ENCODE results near the gene FAT1.
"Not testable (repeated sequence)": the region's sequence is repeated elsewhere in the genome, so short reads cannot be mapped to it uniquely, and the experiment has no call there.

The FAT1 gene

GRCh38 chr4:186758929-186759682 lies 35.5 kb upstream of the FAT1 start:
- DNase-seq (ENCODE audit: extremely low read depth, low read depth) = no peak
- no peak for TF ChIP-seq CTCF (IDR thresholded peaks at IDR 0.05; ENCODE audit: low read depth, low read length)

GRCh38 chr4:186757696-186758355 lies 34.2 kb upstream of the FAT1 start:
- no peak for DNase-seq (ENCODE audit: extremely low read depth, low read depth)
- TF ChIP-seq CTCF (IDR thresholded peaks at IDR 0.05; ENCODE audit: low read depth, low read length) = no peak

- DNase-seq (ENCODE audit: extremely low read depth, low read depth) = not testable (repeated sequence)
Measured at GRCh38 chr4:186756550-186756949, 32.9 kb upstream of the FAT1 start.

- TF ChIP-seq CTCF (IDR thresholded peaks at IDR 0.05; ENCODE audit: low read depth, low read length) = no peak
- DNase-seq (ENCODE audit: extremely low read depth, low read depth) = no peak
Measured at GRCh38 chr4:186755550-186756519, 32.2 kb upstream of the FAT1 start.

GRCh38 chr4:186754976-186755375 lies 31.3 kb upstream of the FAT1 start:
- DNase-seq (ENCODE audit: extremely low read depth, low read depth) = no peak
- TF ChIP-seq CTCF (IDR thresholded peaks at IDR 0.05; ENCODE audit: low read depth, low read length) = no peak

- TF ChIP-seq CTCF (IDR thresholded peaks at IDR 0.05; ENCODE audit: low read depth, low read length) = no peak
- no peak for DNase-seq (ENCODE audit: extremely low read depth, low read depth)
Measured at GRCh38 chr4:186752325-186752724, 28.7 kb upstream of the FAT1 start.

- DNase-seq (ENCODE audit: extremely low read depth, low read depth) = no peak
- no peak for TF ChIP-seq CTCF (IDR thresholded peaks at IDR 0.05; ENCODE audit: low read depth, low read length)
Measured at GRCh38 chr4:186749611-186750281, 26.1 kb upstream of the FAT1 start.
